GM18505 (cell line): ENCODE measurements around the gene TMEM175.

ENCODE experiments used
- ATAC-seq: cut with Tn5 transposase; IDR thresholded peaks from one replicate; pipeline ENCODE4 v1.9.1; 2021; ENCODE audit not compliant: unreplicated experiment
- POLR2A ChIP-seq: IDR thresholded peaks from 4 replicates; pipeline ENCODE4 v1.6.1; 2011; ENCODE audit warnings: borderline replicate concordance; ENCODE audit not compliant: insufficient read depth, insufficient read length; ENCODE audit errors: extremely low read depth

TMEM175 gene

GRCh38 chr4:905485-906338 lies 26.5 kb upstream of the TMEM175 start:
- ATAC-seq, result no peak
- no peak for TF ChIP-seq POLR2A

GRCh38 chr4:906339-907102 lies 25.7 kb upstream of the TMEM175 start:
- TF ChIP-seq POLR2A, result no peak
- ATAC-seq, result no peak

DNA sequence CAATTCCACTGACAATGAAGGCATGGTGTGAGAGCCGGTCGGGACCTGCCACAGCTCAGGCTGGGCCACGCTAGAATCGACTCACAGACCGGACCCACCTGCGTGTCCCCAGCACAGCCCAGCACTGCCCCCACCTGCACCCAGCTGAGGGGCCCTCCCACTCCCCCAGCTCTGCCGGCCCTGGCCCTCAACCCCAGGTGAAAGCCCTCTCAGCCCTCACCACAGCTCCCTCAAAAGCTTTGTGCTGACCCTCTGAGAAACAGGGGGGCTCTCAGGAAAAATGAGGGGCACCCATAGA lies 25.2 kb upstream of the TMEM175 start:
- no peak for ATAC-seq
- TF ChIP-seq POLR2A, result no peak

DNA sequence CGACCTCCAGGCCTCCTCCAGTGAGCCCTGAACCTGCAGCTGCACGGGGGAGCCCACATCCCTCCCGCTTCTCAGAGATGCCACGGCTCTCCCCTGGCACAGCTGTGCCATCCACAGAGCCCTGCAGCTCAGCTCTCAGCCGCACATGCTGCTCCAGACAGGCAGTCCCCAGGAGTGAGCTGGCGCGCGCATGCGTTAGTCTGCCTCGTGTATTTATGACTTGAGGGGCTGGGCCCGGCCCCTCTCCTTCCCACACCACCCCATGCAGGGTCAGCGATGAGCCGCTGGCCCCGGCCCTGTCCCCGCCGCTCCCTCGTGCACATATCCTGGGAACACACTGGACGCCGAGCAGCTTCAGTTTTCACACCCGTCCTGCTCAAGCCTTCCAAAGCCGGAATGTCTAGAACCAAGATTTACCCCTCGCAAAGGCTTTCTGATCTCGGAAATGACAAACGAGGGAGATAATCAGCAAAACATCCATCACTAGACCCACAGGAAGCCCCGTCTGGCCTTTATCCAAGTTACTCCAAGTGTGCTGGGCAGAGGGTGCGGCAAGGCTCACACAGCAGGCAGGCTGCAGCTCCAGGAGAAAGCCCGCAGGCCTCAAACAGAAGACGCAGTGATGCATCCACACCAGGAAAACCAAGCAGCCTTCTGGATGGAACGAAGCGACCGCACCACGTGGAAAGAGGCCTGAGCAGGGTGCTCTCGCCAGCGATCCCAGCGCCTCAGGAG lies 24.4 kb upstream of the TMEM175 start:
- no peak for TF ChIP-seq POLR2A
- ATAC-seq, result no peak

DNA sequence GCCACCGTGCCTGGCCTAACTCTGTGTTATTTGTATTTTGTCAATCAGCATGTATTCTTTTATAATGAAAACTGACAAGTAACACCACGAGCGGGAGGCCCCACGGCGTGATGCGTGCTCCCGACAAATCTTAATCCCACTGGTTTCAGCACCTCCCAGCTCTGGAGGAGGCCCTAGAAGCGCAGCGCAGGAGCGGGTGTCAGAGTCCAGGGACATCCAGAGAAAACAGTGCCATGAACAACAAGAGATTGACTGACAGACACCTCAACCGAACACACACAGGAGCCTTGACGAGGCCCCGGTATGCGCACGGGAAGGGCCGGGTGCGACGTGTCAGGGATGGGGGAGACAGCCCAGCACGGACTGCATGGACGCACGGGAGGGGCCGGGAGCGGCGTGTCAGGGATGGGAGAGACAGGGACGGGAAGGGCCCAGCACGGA lies 23.1 kb upstream of the TMEM175 start:
- TF ChIP-seq POLR2A, result no peak
- ATAC-seq, result no peak

- TF ChIP-seq POLR2A, result no peak
- no peak for ATAC-seq
Measured at GRCh38 chr4:909821-910220, 22.4 kb upstream of the TMEM175 start.

GRCh38 chr4:910366-911091 lies 21.7 kb upstream of the TMEM175 start:
- no peak for ATAC-seq
- no peak for TF ChIP-seq POLR2A

GRCh38 chr4:911221-911751 lies 21.0 kb upstream of the TMEM175 start:
- TF ChIP-seq POLR2A, result no peak
- ATAC-seq, result no peak

DNA sequence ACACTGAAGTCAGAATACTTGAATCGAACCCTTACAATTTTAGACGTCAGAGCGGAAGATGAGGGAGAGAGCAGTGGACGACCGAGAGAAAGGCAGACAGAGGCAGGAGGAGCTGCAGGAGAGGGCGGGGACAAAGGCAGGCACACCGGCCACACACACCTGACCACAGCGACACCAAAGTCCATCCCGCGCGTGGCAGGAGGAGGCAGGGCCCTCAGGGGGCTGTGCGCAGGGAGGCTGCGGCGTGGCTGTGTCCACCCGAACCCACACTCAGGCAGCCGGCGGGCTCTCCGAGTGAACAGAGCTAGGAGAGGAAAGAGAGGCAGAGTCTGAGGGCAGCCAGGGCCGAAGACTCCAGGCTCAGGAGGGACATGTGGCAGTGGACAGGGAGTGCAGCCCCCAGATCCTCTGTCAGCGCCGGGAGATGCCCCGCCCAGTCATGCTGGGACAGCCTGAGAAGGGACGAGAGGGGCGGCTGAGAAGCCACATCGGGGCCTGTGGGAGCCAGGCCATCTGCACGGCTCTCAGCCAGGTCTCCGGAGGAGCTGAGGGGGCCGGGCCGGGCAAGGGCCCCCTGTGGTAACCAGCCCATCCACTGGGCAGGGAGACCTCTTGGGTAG lies 20.3 kb upstream of the TMEM175 start:
- no peak for TF ChIP-seq POLR2A
- ATAC-seq, result no peak

GRCh38 chr4:912548-913279 lies 19.5 kb upstream of the TMEM175 start:
- no peak for TF ChIP-seq POLR2A
- ATAC-seq, result no peak

DNA sequence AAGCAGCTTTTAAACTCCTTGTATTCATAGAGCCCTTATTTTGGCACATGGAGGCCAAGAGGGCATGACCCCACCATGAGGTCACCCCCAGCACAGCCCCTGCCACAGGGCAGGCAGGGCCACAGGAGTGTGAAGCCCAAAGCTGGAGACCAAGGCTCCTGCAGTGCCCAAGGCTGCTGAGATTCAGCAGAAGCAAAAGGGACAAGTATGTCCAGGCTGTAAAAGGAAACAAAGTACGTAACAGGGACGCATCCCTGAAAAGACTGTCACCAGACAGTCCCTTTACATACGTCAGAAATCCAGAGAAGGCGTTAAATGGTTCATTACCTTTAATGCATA lies 19.0 kb upstream of the TMEM175 start:
- no peak for ATAC-seq
- no peak for TF ChIP-seq POLR2A

- ATAC-seq, result no peak
- TF ChIP-seq POLR2A, result no peak
Measured at GRCh38 chr4:914531-914930, 17.7 kb upstream of the TMEM175 start.
